Testis (tissue), 3 donors: ENCODE measurements around the gene CCDC81. TPM values are rescaled to one million over a fixed set of nuclear protein-coding genes. Genes with fewer than 3 reads are reported as not detected.

Experiments used
- DNase-seq: peaks from one replicate; pipeline ENCODE4 v3.0.0-alpha.2; 2019
- H3K27ac ChIP-seq, 2 donors: fragments of 200-600 bp; sonication (generic); one replicate each; pipeline ENCODE4 v1.5.1; 2019
- H3K27me3 ChIP-seq: fragments of 200-600 bp; sonication (generic); one replicate; pipeline ENCODE4 v1.5.1; 2019
- H3K36me3 ChIP-seq: fragments of 200-600 bp; sonication (generic); one replicate; pipeline ENCODE4 v1.5.1; 2017; ENCODE audit warnings: low read depth; ENCODE audit errors: missing control alignments
- H3K4me1 ChIP-seq: fragments of 200-600 bp; sonication (generic); one replicate; pipeline ENCODE4 v1.5.1; 2019
- H3K4me3 ChIP-seq, 2 donors: fragments of 200-600 bp; sonication (generic); one replicate each; pipeline ENCODE4 v1.5.1; 2017 to 2019
- H3K9me3 ChIP-seq: fragments of 200-600 bp; sonication (generic); one replicate; pipeline ENCODE4 v1.5.1; 2017
- CTCF ChIP-seq, 3 experiments: fragments of 450-650 bp in 2 of 3; fragments of 200-600 bp in 1 of 3; sonication (generic) in 1 of 3; IDR thresholded peaks; one replicate each; pipeline ENCODE4 v1.5.1; 2016 to 2019; ENCODE audit warnings: antibody characterized with exemption in 3 of 3, mild to moderate bottlenecking in 2 of 3, moderate library complexity in 1 of 3
- POLR2A ChIP-seq: fragments of 450-650 bp; IDR thresholded peaks from one replicate; pipeline ENCODE4 v1.6.1; 2017; ENCODE audit warnings: antibody characterized with exemption, mild to moderate bottlenecking, moderate library complexity
- WGBS, 2 donors: methylation state at CpG; one replicate each; pipeline ENCODE4 v1.1.5; 2018; 5-methylcytosine and 5-hydroxymethylcytosine counted together
- intact Hi-C: fragments of 100-400 bp; cut with DNase I; formaldehyde crosslinking; loops from one replicate; pipeline ENCODE4 v1.15.1; 2023; ENCODE audit warnings: low total_unique reads
- polyA plus RNA-seq: library from polyadenylated mRNA; stranded (reverse); fragments of 350-450 nt; fragmentation: Illumina TruSeq; extraction: RNeasy Lipid Tissue Mini Kit (QIAGEN cat#74804); gene quantifications from one replicate; pipeline ENCODE4 v1.2.3, GENCODE V29; 2014; ENCODE audit warnings: low read depth, low replicate concordance; ENCODE audit not compliant: insufficient read depth
- total RNA-seq, 2 donors: library from RNA; depleted of rRNA; stranded (reverse); fragments of >200 nt; gene quantifications; one replicate each; pipeline ENCODE4 v1.2.3, GENCODE V29; 2016

The CCDC81 gene
- total and polyA plus RNA-seq, 3 donors from 2014 or later: 3.8 to 16.0 (median 5.3) TPM

GRCh38 chr11:86440843-86441242 is 66.2 kb downstream of the CCDC81 start:
- intact Hi-C loops: no loop called here
- TF ChIP-seq POLR2A (no peak), CTCF (IDR thresholded peaks at IDR 0.05) (no peak)
- H3K36me3 ChIP-seq: no peaks in the 10 kb centered on the region
- DNase-seq: no peak
- H3K4me1 ChIP-seq: no peaks in the 10 kb centered on the region
- H3K9me3 ChIP-seq: no peaks in the 10 kb centered on the region
- H3K27ac ChIP-seq: no peak overlapping the region
- 75 to 81% methylated on average over 2 of the region's 2 CpGs for WGBS, 2 donors
- H3K27me3 ChIP-seq: no peaks in the 10 kb centered on the region
- H3K4me3 ChIP-seq: no peak overlapping the region

- Histone ChIP-seq H3K4me1 (no peaks in the 10 kb centered on the region), H3K27me3 (no peaks in the 10 kb centered on the region), H3K27ac (no peak overlapping the region), H3K4me3 (no peak overlapping the region), H3K36me3 (no peaks in the 10 kb centered on the region), H3K9me3 (no peaks in the 10 kb centered on the region)
- WGBS, 2 donors: 77 to 93% methylated on average over 2 of the region's 2 CpGs
- no peak for DNase-seq
- intact Hi-C loops: no loop called here
- no peak for TF ChIP-seq CTCF (IDR thresholded peaks at IDR 0.05)
- TF ChIP-seq POLR2A: no peak
These were observed 67.7 kb downstream of the CCDC81 start for GRCh38 chr11:86442420-86442819.

- intact Hi-C loops: no loop called here
- no peak overlapping the region for H3K27ac ChIP-seq
- H3K27me3 ChIP-seq: no peaks in the 10 kb centered on the region
- WGBS, 2 donors: 78 to 84% methylated on average over 3 to 5 of the region's 5 CpGs
- H3K36me3 ChIP-seq: no peaks in the 10 kb centered on the region
- H3K9me3 ChIP-seq: no peaks in the 10 kb centered on the region
- TF ChIP-seq POLR2A (no peak), CTCF (IDR thresholded peaks at IDR 0.05) (no peak)
- no peak overlapping the region for H3K4me3 ChIP-seq
- no peak for DNase-seq
- no peaks in the 10 kb centered on the region for H3K4me1 ChIP-seq
These were observed 68.1 kb downstream of the CCDC81 start for GRCh38 chr11:86442827-86443226.

- no peaks in the 10 kb centered on the region for H3K27me3 ChIP-seq
- DNase-seq: no peak
- no peak for TF ChIP-seq POLR2A
- TF ChIP-seq CTCF (IDR thresholded peaks at IDR 0.05): no peak
- H3K36me3 ChIP-seq: no peaks in the 10 kb centered on the region
- no peak overlapping the region for H3K4me3 ChIP-seq
- no peak overlapping the region for H3K27ac ChIP-seq
- WGBS, 2 donors: 0 to 8% methylated on average over 1 of the region's 1 CpG
- H3K9me3 ChIP-seq: no peaks in the 10 kb centered on the region
- intact Hi-C loops: no loop called here
- no peaks in the 10 kb centered on the region for H3K4me1 ChIP-seq
These were observed 68.7 kb downstream of the CCDC81 start for GRCh38 chr11:86443415-86443814.

GRCh38 chr11:86444981-86445380 is 70.3 kb downstream of the CCDC81 start:
- H3K4me1 ChIP-seq: no peaks in the 10 kb centered on the region
- no peaks in the 10 kb centered on the region for H3K36me3 ChIP-seq
- no peaks in the 10 kb centered on the region for H3K9me3 ChIP-seq
- H3K27me3 ChIP-seq: no peaks in the 10 kb centered on the region
- H3K4me3 ChIP-seq: no peak overlapping the region
- 95 to 100% methylated on average over 1 of the region's 1 CpG for WGBS, 2 donors
- no peak for DNase-seq
- TF ChIP-seq CTCF (IDR thresholded peaks at IDR 0.05) (no peak), POLR2A (no peak)
- no peak overlapping the region for H3K27ac ChIP-seq
- intact Hi-C loops: no loop called here
